AG08396 (cell line): ENCODE data around the gene UBTD1.

Experiments
- DNase-seq: peaks from one replicate; pipeline ENCODE4 v3.0.0; 2012; ENCODE audit warnings: low spot score, mixed read lengths

The UBTD1 gene

DNA sequence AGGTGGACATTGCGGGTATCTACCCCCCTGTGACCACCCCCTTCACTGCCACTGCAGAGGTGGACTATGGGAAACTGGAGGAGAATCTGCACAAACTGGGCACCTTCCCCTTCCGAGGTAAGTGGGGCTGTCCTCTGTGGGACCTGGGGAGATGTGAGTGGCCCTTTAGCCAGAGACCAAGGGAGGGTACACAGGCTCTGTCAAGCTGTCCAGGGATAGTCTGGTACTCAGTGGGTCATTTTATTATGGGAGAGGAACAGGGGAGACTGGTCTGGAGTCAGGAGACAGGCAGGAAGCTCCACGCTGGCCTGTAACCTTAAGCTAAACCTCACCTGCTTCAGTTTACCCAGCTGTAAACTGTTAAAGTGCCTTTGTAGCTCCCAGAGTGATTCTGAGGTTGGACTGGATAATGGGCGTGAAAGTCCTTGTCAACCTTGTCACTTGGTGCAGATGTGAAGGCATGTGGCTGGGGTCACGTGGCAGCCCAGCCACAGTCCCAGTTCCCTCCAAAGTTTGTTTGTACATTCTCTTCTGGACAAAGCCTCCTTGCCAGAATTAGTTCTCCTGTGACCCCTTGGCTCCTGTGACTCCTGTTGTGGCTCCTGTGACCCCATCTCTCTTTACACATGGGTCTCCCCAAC, 86.2 kb downstream of the UBTD1 start:
- peak; percentile 3 for DNase-seq

DNA sequence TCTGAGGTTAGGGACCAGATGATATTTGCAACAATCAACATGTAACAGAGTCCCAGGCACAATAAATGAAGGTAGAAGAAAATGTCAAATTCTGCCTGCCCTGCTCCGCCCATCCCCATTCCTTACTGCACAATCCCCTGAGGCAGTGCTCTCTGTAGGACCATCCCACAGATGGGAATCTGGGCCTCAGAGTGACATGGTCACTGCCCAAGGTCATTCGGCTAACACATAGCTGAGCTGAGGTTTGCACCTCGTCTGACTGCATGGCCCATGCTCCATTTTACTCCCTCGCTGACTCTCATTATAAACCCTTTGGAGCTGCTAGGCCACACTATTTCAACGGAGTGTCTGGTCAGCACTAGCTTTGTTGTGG, 86.7 kb downstream of the UBTD1 start:
- peak; percentile 2 for DNase-seq

DNA sequence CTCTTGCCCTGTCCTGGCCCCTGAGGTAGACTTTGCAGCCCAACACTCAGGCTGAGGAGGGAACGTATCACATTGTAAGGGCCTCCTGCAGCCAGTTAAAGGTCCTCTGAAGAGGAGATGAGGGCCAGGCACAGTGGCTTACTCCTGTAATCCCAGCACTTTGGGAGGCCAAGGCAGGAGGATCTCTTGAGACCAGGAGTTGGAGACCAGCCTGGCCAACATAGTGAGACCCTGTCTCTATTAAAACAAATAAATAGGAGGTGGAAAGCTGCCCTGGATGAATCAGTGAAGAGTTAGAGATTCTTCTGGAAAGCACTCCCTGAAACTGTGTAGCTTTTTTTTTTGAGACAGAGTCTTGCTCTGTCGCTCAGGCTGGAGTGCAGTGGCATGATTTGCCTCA, 88.5 kb downstream of the UBTD1 start:
- DNase-seq: no peak

GRCh38 chr10:97589479-97589878, 90.8 kb downstream of the UBTD1 start, which contains the start of gene C10orf62:
Gene C10orf62, plus strand, starts transcription at chr10:97589721. Its CDS starts 177 bp downstream, at chr10:97589898.
- DNase-seq: no peak

- DNase-seq: no peak
Observed at GRCh38 chr10:97590082-97590747, 91.5 kb downstream of the UBTD1 start.

- DNase-seq: no peak
Observed at GRCh38 chr10:97590748-97591495, 92.2 kb downstream of the UBTD1 start.

- no peak for DNase-seq
Observed at GRCh38 chr10:97593421-97593820, 94.7 kb downstream of the UBTD1 start.

GRCh38 chr10:97596101-97597082, 97.7 kb downstream of the UBTD1 start:
- DNase-seq: peak; percentile 80

- DNase-seq: no peak
Observed at GRCh38 chr10:97597778-97598177, 99.1 kb downstream of the UBTD1 start.

DNA sequence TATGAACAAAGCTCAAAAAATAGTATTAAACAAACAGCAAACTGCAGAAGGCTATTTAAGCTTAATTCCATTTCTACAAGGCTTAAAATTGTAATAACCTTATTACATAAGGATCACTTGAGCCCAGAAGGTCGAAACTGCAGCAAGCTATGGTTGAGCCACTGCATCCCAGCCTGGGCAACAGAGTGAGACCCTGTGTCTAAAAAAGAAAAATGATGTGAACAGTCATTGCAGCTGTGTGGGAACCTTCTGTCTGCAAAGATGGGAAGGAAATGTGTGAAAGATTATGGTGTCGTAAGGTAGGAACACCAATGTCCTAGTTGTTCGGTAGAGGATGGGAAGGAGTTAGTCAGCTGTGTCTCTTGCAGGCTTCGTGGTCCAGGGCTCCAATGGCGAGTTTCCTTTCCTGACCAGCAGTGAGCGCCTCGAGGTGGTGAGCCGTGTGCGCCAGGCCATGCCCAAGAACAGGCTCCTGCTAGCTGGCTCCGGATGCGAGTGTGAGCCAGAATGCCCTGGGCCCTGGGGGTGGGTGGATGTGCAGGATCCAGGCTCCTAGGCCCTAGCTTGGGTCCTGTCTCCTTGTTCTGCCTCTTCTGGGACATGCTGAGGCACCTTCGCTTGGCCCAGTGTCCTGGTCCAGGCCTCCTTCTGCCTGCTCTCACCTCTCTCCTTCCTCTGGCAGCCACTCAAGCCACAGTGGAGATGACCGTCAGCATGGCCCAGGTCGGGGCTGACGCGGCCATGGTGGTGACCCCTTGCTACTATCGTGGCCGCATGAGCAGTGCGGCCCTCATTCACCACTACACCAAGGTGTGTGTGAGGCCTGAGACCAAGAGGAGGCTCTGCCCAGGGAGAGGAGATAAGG, 99.9 kb downstream of the UBTD1 start:
- DNase-seq: no peak

GRCh38 chr10:97599272-97599619, 100.5 kb downstream of the UBTD1 start:
- DNase-seq: no peak

DNA sequence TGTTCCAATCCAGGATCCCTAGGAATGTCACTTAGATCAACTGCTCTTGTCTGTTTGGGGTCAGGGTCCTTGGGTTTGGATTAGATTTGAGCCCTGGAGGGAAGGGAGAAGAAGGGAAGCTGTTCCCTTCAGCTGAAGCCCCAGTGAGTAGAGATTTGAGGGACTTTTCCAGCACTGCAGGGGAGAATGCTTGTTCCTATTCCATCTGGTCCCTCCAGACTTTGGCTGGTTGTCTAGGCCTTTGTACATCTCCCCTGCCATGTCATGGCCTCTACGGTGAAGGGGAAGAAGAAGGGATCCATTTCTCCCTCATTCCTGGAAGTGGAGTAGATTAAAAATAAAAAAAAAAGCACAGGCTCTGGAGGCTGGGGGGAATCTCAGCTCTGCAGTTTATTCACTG, 101.9 kb downstream of the UBTD1 start:
- no peak for DNase-seq

- DNase-seq: no peak
Observed at GRCh38 chr10:97601268-97602215, 102.8 kb downstream of the UBTD1 start.

- no peak for DNase-seq
Observed at GRCh38 chr10:97607095-97607636, 108.4 kb downstream of the UBTD1 start.

- DNase-seq: no peak
Observed at GRCh38 chr10:97608991-97609561, 110.4 kb downstream of the UBTD1 start.

GRCh38 chr10:97611473-97611872, 112.7 kb downstream of the UBTD1 start:
- DNase-seq: no peak

DNA sequence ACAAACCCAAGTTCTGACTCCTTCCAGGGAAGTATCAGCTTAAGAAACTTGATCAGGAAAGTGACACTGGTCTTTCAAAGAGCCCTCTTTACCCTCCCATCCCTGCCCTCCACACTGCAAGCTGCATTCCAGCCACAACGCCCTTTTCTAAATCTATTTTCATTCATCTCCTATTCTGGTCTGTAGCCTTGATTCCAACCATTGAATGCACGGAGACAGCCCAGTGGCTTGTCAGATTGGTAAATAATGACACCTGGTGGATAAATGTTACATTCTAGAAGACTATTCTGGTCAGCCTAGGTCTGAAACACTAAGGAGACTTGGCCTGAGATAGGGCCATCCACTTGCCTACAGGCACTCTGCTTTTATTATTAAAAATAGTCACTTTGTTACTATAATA, 113.7 kb downstream of the UBTD1 start:
- peak; percentile 56 for DNase-seq

DNA sequence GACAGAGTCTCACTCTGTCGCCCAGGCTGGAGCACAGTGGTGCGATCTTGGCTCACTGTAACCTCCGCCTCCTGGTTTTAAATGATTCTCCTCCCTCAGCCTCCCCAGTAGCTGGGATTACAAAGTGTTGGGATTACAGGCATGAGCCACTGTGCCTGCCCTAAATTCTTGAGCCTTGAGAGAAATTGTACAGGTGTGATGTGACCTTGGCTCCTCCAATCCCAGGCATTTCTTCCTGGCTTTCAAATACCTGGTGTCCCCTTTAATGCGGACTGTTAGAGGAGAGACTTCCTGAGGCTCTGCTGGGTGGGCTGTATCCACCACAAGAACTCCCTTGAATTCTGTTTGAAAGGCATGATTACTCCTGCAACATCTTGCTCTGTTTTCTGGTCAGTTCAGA, 119.6 kb downstream of the UBTD1 start:
- DNase-seq: no peak

- no peak for DNase-seq
Observed at GRCh38 chr10:97618733-97619132, 120.0 kb downstream of the UBTD1 start.
